C1 segment of cervical spinal cord (tissue), 14 donors: ENCODE results near the gene DVL3.

Source experiments
- DNase-seq, 14 donors: peaks; one replicate each; lab custom pipeline; 2025; lab: John Stamatoyannopoulos, UW

Gene DVL3

GRCh38 chr3:184211297-184211696 lies 56.1 kb downstream of the DVL3 start:
- DNase-seq: no peak

- DNase-seq: no peak
These were observed 56.5 kb downstream of the DVL3 start for GRCh38 chr3:184211718-184212117.

- DNase-seq: no peak
These were observed 63.6 kb downstream of the DVL3 start for GRCh38 chr3:184218814-184219213.

DNA sequence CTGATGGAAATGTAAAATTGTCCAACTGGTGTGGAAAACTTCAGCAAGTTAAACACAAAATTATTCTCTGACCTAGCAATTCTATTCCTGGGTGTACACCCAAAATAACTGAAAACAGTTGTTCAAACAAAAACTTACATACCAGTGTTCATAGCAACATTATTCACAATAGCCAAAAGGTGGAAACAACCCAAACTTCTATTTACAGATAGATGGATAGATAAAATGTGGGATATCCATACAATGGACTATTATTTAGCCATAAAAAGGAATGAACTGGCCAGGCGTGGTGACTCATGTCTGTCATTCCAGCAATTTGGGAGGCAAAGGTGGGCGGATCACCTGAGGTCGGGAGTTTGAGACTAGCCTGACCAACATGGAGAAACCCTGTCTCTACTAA lies 67.3 kb downstream of the DVL3 start:
- no peak for DNase-seq
